DND-41 (cell line): ENCODE data around the gene CSAD.

Experiments
- CTCF ChIP-seq: IDR thresholded peaks from 2 replicates; pipeline ENCODE4 v1.5.1; 2012; ENCODE audit warnings: borderline replicate concordance, low read length, moderate library complexity, mild to moderate bottlenecking; ENCODE audit not compliant: poor library complexity, severe bottlenecking; ENCODE audit errors: extremely low read depth
- EZH2 ChIP-seq: IDR thresholded peaks from 3 replicates; pipeline ENCODE4 v1.6.1; 2012; ENCODE audit warnings: borderline replicate concordance, low read depth, mild to moderate bottlenecking, moderate library complexity, low read length, inconsistent platforms; ENCODE audit not compliant: severe bottlenecking

- TF ChIP-seq CTCF, result no peak
- no peak for TF ChIP-seq EZH2
These were observed 41.5 kb upstream of the CSAD start for GRCh38 chr12:53222170-53222721.
